ENCODE data around the gene DAPK3.
"Not testable (repeated sequence)": the region's sequence is repeated elsewhere in the genome, so short reads cannot be mapped to it uniquely, and the experiment has no call there.

The DAPK3 gene

GRCh38 chr19:3970808-3971598, at the start of gene DAPK3:
TSS of gene DAPK3 (minus strand) at chr19:3971099. CDS start at chr19:3969735, 1,364 bp downstream.
- peak; percentile 85 for DNase-seq (ENCODE audit: low read depth)

- DNase-seq (ENCODE audit: low read depth): no peak
Observed at GRCh38 chr19:4019578-4019977, 48.7 kb upstream of the DAPK3 start.

- no peak for DNase-seq (ENCODE audit: low read depth)
Observed at GRCh38 chr19:4018775-4019504, 48.0 kb upstream of the DAPK3 start.

GRCh38 chr19:4018140-4018613, 47.3 kb upstream of the DAPK3 start:
- no peak for DNase-seq (ENCODE audit: low read depth)

- DNase-seq (ENCODE audit: low read depth): no peak
Observed at GRCh38 chr19:4016903-4017638, 46.2 kb upstream of the DAPK3 start.

- no peak for DNase-seq (ENCODE audit: low read depth)
Observed at GRCh38 chr19:4016486-4016885, 45.6 kb upstream of the DAPK3 start.

GRCh38 chr19:4015705-4016402, 45.0 kb upstream of the DAPK3 start:
- no peak for DNase-seq (ENCODE audit: low read depth)

GRCh38 chr19:4014541-4015491, 43.9 kb upstream of the DAPK3 start:
- DNase-seq (ENCODE audit: low read depth): no peak

- no peak for DNase-seq (ENCODE audit: low read depth)
Observed at GRCh38 chr19:4013886-4014540, 43.1 kb upstream of the DAPK3 start.

GRCh38 chr19:4012975-4013634, 42.2 kb upstream of the DAPK3 start:
- no peak for DNase-seq (ENCODE audit: low read depth)

GRCh38 chr19:4012092-4012974, 41.4 kb upstream of the DAPK3 start:
- DNase-seq (ENCODE audit: low read depth): no peak

- not testable (repeated sequence) for DNase-seq (ENCODE audit: low read depth)
Observed at GRCh38 chr19:4011430-4011829, 40.5 kb upstream of the DAPK3 start.

- no peak for DNase-seq (ENCODE audit: low read depth)
Observed at GRCh38 chr19:4010808-4011110, 39.9 kb upstream of the DAPK3 start.

GRCh38 chr19:4009990-4010807, 39.3 kb upstream of the DAPK3 start:
- DNase-seq (ENCODE audit: low read depth): no peak

GRCh38 chr19:4007836-4008539, 37.1 kb upstream of the DAPK3 start:
- no peak for DNase-seq (ENCODE audit: low read depth)

GRCh38 chr19:4007021-4007835, 36.3 kb upstream of the DAPK3 start, which contains the start of gene PIAS4:
TSS of gene PIAS4 (plus strand) at chr19:4007736. CDS start at chr19:4007761, 25 bp downstream.
- peak; percentile 98 for DNase-seq (ENCODE audit: low read depth)

Measured in activated T-helper 1 cell treated with Interleukin-2 at 50 U/mL for 16 hours (primary cell).